Endothelial cell (in vitro differentiated cells): ENCODE measurements around the gene SORBS1. TPM values are rescaled to one million over a fixed set of nuclear protein-coding genes. Genes with fewer than 3 reads are reported as not detected.

Experiments
- DNase-seq: peaks from one replicate; pipeline ENCODE4 v3.0.0; 2021; ENCODE audit warnings: low spot score
- H3K27ac Mint-ChIP-seq: one replicate; pipeline ENCODE4 v1.8.0; 2021; ENCODE audit warnings: mixed read lengths, inconsistent platforms; ENCODE audit not compliant: unreplicated experiment
- H3K27me3 Mint-ChIP-seq: one replicate; pipeline ENCODE4 v1.8.0; 2021; ENCODE audit warnings: mild to moderate bottlenecking, moderate library complexity, mixed read lengths, inconsistent platforms; ENCODE audit not compliant: unreplicated experiment
- H3K36me3 Mint-ChIP-seq: one replicate; pipeline ENCODE4 v1.8.0; 2021; ENCODE audit warnings: mild to moderate bottlenecking, low read depth, mixed read lengths, inconsistent platforms; ENCODE audit not compliant: unreplicated experiment
- H3K4me1 Mint-ChIP-seq: one replicate; pipeline ENCODE4 v1.8.0; 2021; ENCODE audit warnings: mild to moderate bottlenecking, mixed read lengths, inconsistent platforms; ENCODE audit not compliant: unreplicated experiment
- H3K4me3 Mint-ChIP-seq: one replicate; pipeline ENCODE4 v1.8.0; 2021; ENCODE audit warnings: mild to moderate bottlenecking, mixed read lengths, inconsistent platforms; ENCODE audit not compliant: unreplicated experiment
- H3K9me3 Mint-ChIP-seq: one replicate; pipeline ENCODE4 v1.8.0; 2021; ENCODE audit warnings: mixed read lengths, inconsistent platforms; ENCODE audit not compliant: unreplicated experiment
- total RNA-seq: library from RNA; stranded (reverse); fragmentation: NEBNext Ultra II Directional; extraction: Animal tissue kit (Norgen Biotek cat#: 25700); gene quantifications from one replicate; pipeline ENCODE4 v1.2.1, GENCODE V29; 2021; ENCODE audit not compliant: unreplicated experiment
- TF ChIP-seq, protein P1 (sequence below): fragments of 200-600 bp; sonication (generic); IDR thresholded peaks from one replicate; pipeline ENCODE4 v1.5.0; 2021; ENCODE audit warnings: antibody characterized with exemption; ENCODE audit not compliant: unreplicated experiment

The SORBS1 gene
- total RNA-seq, 1 donor from 2014 or later = 103 TPM

DNA sequence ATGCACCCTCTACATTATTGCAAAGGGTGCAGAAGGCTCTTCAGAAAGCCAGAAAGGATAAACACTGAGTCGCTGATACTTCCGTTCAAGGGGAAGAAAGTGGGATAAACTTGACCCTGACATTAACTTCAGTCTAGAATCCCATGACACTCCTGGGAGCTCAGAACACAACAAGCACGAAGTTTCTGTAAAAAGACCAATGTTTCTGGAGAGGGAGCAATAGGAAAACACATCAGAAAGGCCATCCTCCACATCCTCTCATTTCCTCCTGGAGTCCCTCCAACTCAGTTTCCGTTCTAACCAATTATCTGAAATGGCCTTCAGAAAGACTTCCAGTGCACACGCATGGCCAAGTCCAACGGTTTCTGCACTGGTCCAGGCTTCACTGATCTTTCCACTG is 113.5 kb downstream of the SORBS1 start:
- Mint-ChIP-seq H3K27ac (peak overlapping the region; percentile 16), H3K4me3 (peak overlapping the region; percentile 57), H3K4me1 (peaks cover 29% of the 10 kb centered on the region), H3K9me3 (no peaks in the 10 kb centered on the region), H3K36me3 (no peaks in the 10 kb centered on the region), H3K27me3 (peaks cover 2% of the 10 kb centered on the region)
- TF ChIP-seq, protein P1, sequence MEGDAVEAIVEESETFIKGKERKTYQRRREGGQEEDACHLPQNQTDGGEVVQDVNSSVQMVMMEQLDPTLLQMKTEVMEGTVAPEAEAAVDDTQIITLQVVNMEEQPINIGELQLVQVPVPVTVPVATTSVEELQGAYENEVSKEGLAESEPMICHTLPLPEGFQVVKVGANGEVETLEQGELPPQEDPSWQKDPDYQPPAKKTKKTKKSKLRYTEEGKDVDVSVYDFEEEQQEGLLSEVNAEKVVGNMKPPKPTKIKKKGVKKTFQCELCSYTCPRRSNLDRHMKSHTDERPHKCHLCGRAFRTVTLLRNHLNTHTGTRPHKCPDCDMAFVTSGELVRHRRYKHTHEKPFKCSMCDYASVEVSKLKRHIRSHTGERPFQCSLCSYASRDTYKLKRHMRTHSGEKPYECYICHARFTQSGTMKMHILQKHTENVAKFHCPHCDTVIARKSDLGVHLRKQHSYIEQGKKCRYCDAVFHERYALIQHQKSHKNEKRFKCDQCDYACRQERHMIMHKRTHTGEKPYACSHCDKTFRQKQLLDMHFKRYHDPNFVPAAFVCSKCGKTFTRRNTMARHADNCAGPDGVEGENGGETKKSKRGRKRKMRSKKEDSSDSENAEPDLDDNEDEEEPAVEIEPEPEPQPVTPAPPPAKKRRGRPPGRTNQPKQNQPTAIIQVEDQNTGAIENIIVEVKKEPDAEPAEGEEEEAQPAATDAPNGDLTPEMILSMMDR = no peak
- no peak for DNase-seq

DNA sequence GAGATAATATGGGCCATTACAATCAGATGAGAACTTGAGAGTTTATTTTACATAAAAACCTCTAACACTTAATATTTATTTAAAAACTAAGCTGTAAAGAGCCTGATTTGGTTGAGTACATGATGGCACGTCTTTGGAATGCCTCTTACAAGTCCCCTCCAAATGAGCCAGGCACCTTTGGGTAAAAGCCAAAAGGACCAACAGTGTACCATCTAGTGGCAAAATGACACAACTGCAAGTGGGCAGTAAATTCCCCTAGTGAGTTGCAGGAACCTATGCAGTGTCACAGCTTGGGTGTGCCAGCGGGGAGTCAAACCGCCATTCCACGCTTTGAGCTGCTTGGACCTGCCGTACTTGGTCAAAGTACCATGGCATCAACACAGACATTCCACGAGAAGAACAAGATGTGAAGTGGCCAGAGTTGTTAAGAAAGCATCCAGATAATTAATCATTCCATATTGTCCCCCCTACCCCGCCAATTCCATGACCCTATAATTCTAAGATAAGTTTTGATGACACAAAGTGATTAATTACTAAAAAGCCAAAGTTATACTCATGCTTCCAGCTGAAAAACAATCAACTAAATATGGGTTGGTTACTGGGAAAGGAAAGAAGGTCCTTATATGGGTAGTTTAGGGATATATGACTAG is 115.2 kb downstream of the SORBS1 start:
- Mint-ChIP-seq H3K27ac (no peak overlapping the region), H3K4me3 (no peak overlapping the region), H3K36me3 (no peaks in the 10 kb centered on the region), H3K9me3 (no peaks in the 10 kb centered on the region), H3K4me1 (peaks cover 27% of the 10 kb centered on the region), H3K27me3 (peaks cover 4% of the 10 kb centered on the region)
- TF ChIP-seq, protein P1 = peak; percentile 74
- DNase-seq = peak; percentile 53

DNA sequence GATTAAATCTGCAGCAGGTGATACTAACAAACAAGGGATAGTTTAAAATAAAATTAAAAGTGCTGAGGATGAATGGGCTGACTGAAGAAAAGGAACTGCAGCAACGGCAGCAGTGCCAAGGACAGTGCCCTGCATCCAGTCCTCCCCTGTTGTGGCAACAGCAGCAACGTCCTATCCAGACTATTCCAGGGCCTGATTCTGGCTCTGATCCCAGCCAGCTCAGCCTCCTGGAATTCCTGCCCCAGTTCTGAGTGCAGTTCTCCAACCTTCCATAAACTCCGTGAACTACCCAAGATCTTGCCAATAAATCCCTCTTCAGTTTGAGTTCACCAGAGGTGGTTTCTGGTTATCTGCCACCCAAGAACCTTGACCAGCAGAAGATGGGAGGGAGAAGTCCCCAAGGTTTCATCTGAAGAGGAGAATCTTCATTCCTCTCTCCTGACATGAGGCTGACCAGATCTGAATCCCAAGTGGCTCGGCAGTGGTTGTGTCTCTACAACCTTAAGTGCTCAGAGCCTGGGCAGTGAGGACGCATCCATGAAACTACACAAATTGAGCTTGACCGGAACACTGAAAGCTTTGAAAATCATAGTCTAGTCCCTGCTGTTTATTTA is 115.8 kb downstream of the SORBS1 start:
- H3K4me3 Mint-ChIP-seq = no peak overlapping the region
- peaks cover 4% of the 10 kb centered on the region for H3K27me3 Mint-ChIP-seq
- no peak overlapping the region for H3K27ac Mint-ChIP-seq
- no peaks in the 10 kb centered on the region for H3K9me3 Mint-ChIP-seq
- TF ChIP-seq, protein P1 = no peak
- no peak for DNase-seq
- H3K4me1 Mint-ChIP-seq = peaks cover 27% of the 10 kb centered on the region
- no peaks in the 10 kb centered on the region for H3K36me3 Mint-ChIP-seq

DNA sequence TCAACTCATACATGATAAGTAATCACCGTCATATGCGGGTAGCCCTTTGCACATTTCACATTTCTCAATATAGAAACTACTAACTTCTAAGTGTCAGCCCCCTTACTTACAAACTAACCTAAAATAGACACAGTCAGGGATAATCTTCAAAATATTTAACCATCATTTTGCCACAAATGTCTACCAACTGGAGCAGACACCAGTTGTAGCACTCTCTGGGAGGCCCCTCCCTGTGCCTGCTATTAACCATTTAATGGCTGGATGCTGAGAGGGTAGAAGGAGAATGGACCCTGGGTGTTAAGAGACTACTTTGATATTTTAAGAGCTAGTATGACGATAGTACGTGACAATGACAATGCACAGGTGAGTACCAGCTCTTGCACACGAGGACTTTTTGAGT is 116.4 kb downstream of the SORBS1 start:
- Mint-ChIP-seq H3K4me1 (peaks cover 27% of the 10 kb centered on the region), H3K9me3 (no peaks in the 10 kb centered on the region), H3K36me3 (no peaks in the 10 kb centered on the region), H3K4me3 (no peak overlapping the region), H3K27me3 (peaks cover 4% of the 10 kb centered on the region), H3K27ac (no peak overlapping the region)
- TF ChIP-seq, protein P1 = no peak
- DNase-seq = no peak

DNA sequence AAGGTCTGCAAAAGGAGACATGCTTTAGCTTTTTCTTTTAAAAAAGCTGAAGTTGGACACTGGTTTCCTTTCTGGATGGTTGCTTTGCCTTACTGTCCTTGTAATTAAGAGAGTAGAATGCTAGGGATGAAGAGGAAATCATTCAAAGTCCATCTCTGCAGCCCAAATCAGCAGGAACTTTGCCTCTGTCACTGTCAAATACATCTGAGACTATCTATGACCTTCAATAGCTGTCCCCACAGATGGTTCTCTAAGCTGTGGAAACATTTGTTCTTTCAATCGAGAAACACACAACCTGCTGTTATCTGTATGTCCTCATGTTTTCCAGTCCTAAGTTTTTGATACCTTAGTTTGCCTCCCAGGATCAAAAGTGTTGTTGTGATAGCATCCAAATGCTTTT is 117.5 kb downstream of the SORBS1 start:
- no peak for DNase-seq
- peaks cover 5% of the 10 kb centered on the region for H3K36me3 Mint-ChIP-seq
- TF ChIP-seq, protein P1 = no peak
- no peak overlapping the region for H3K27ac Mint-ChIP-seq
- H3K27me3 Mint-ChIP-seq = peaks cover 4% of the 10 kb centered on the region
- no peaks in the 10 kb centered on the region for H3K9me3 Mint-ChIP-seq
- peaks cover 30% of the 10 kb centered on the region for H3K4me1 Mint-ChIP-seq
- H3K4me3 Mint-ChIP-seq = no peak overlapping the region
